Renal pelvis (tissue), 4 donors: Measurements from ENCODE around the gene TMEM132D. TPM values are rescaled to one million over a fixed set of nuclear protein-coding genes. Genes with fewer than 3 reads are reported as not detected.
"Not testable (repeated sequence)": the region's sequence is repeated elsewhere in the genome, so short reads cannot be mapped to it uniquely, and the experiment has no call there.

Experiments
- DNase-seq: peaks from one replicate; pipeline ENCODE4 v3.0.0-alpha.2; 2013
- polyA plus RNA-seq, 3 donors: library from polyadenylated mRNA; unstranded; fragments of 120-200 nt; gene quantifications; one replicate each; pipeline ENCODE4 v1.2.1, GENCODE V29; 2013; ENCODE audit not compliant: insufficient read length in 3 of 3

Gene TMEM132D
- polyA plus RNA-seq, 3 donors: 0.90 to 1.6 (median 1.6) TPM

DNA sequence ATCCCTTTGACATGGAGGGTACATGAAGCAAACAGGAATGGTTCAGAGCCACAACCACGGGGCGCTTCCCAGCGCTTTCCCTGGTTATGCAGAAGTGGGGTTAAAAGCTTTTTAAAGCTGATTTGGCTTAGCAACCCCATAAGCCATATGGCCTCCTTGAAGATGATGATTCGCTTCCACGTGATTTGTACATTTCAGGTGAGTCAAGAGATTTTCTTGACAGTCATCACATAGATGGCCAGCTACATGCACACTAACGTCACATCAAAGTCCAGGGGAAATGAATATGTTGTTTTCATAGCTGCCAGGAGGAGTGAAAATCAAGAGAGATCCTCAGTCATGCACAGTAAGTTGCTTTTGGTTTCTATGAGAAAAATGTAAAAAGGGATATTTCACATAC is 309.7 kb downstream of the TMEM132D start:
- no peak for DNase-seq

GRCh38 chr12:129592449-129592848 is 311.4 kb downstream of the TMEM132D start:
- no peak for DNase-seq

- no peak for DNase-seq
These were observed 314.3 kb downstream of the TMEM132D start for GRCh38 chr12:129589503-129589902.

DNA sequence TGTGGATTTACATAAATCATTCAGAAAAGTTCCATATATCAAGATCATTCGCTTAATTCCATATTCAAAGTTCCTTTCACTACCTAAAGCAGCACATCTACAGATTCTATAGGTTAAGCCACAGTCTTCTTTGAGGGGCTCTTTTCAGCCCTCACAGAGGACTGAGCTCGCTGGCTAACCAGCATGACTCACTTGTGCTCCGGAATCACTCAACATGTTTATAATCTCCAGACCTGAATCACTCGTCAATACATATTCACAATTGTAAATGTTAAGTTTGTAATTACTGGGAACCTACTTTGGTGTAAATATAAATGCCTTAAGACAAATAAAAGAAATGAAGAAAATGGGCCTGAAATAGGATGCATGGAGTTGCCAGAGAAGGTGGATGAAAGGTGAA is 315.7 kb downstream of the TMEM132D start:
- DNase-seq: no peak

- DNase-seq: no peak
These were observed 318.5 kb downstream of the TMEM132D start for GRCh38 chr12:129585296-129585695.

GRCh38 chr12:129579879-129580278 is 323.9 kb downstream of the TMEM132D start:
- no peak for DNase-seq

DNA sequence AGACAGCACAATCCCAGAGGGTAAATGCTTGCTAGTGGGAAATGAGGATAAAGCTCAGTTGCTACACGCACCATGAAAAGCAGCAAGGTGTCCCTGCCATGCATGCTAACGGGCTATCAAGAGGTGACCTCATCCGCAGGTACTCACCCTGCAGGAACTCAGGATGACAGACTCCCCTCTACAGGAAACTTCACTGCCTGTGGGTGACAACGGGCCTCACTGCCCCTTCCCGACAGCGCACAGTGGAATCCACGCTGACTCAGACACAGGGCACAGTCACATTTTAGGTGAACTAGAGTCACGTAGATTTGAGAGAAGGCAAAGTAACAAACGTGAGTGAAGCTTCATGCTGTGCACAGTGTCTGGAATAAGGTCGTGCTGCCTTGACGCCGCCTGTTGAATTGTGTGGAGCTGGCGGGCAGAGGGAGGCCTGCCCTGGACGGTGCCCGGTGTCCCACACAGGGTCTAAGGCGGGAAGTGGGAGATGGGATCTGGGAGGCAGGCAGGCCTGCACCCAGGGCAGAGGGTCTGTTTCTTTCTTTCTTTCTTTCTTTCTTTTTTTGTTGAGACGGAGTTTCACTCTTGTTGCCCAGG is 331.8 kb downstream of the TMEM132D start:
- no peak for DNase-seq

DNA sequence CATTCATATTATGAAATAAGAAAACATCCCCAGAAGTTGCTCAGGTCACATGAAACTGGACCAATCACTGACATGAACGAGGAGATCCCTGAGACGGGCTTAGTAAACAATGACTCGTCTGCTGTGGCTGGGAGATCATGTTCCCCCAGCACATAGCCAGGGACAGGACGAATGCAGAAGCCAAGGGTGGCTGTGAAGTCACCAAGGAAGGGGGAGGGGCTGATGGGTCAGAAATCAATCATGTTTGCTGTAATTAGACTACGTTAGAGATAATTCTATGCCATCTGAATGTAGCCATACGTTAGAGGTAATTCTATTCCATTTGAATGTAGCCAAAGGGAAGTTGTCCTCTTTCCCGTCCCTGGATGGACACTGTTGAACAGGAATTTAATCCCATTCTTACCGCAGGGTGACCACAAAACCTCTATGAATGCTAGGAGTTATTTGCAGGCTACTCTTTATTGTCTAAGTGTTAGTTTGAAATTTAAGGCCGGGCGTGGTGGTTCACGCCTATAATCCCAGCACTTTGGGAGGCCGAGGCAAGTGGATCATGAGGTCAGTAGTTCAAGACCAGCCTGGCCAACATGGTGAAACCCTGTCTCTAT is 332.9 kb downstream of the TMEM132D start:
- no peak for DNase-seq

- DNase-seq: no peak
These were observed 337.0 kb downstream of the TMEM132D start for GRCh38 chr12:129566800-129567199.

DNA sequence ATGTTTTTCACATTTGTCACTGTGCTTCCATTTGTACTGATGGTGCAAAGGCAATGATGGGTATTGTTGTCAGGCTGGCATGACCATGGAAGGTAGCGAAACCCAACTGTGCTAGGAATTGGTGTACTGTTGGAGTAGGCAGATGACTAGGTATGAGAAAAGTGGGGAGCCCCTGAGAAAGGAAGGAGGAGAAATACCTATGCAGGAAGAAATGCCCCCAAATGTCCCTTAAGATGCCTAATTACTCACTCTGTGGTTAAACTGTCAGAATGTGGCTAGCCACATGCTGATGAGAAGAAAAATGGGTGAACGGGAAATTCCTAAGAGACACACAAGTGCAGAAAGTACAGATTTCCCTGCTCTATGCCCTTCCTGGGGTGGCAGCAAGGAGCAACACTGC is 339.1 kb downstream of the TMEM132D start:
- no peak for DNase-seq

DNA sequence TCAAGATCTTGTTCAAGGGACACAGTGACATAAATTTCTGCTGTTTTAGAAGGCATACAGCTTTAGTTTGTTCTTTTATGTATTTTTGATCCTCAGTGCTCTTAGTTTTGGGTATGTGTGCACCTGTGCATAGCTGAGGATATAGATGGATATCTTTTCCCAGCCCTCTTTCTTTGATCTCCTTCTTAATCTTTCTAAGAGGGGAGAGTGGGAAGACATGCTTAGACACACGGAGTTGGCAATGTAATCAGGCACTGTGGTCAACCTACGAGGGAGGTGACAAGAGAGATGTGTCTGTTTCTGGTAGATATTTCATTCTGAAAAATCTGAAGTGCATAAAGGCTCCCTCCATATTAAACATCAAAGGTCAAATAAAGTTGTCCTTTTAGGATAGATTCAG is 340.6 kb downstream of the TMEM132D start:
- DNase-seq: no peak

DNA sequence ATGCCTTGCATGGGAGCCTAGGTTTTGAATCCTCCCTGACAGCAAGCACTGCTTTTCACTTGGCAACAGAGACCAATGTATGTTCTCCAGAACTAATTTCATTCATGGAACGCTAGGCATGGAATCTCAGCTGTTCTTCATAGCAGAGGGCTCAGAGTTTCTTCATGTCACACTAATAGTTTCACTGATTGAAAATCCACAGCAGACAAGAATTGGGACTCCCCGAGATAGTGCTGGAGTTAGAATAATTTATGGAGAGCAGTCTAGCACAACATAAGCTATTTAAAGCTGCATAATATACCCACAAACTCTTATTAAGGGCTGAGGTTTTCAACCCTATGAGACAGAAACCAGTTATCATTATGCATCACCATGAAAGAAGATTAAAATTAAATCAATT is 342.5 kb downstream of the TMEM132D start:
- no peak for DNase-seq

- no peak for DNase-seq
These were observed 344.0 kb downstream of the TMEM132D start for GRCh38 chr12:129559776-129560175.

DNA sequence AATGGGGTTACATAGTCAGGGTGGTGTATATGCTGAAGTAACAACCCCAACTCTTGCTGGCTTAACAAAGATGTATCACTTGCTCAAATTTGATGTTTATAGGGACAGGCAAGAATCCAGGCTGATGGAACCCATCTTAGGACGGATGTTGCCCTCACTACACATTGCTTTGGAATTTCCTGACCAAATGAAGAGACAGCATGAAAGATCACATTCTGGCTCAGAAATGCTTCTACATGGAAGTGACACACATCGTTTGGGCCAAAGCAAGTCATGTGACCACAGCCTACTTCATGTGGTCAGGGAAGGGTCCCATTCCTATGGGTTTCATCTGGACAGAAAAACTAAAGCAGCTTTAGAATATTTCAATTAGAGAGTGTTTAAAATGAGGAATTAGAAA is 345.8 kb downstream of the TMEM132D start:
- DNase-seq: no peak

DNA sequence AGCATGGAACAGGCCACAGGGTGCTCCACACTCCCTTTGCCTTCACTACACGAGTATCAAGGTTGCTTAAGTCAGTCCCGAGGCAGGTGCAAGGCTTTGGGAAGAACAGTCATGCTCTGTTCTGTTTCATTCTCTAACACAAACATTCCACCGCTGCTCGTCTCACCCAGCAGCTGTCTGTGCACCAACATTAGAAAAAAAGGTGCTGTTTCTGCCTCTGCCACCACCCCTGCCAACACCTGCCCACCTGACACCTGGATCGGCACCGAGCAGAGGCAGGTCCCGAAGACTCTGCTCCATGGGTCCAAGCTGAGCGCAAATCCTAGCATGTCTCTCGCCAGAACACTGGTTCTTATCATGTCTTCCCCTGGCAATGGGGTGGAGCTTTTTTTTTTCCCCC is 347.7 kb downstream of the TMEM132D start:
- no peak for DNase-seq

- no peak for DNase-seq
These were observed 350.7 kb downstream of the TMEM132D start for GRCh38 chr12:129552996-129553750.

GRCh38 chr12:129551441-129551840 is 352.4 kb downstream of the TMEM132D start:
- DNase-seq: no peak

GRCh38 chr12:129550353-129550752 is 353.5 kb downstream of the TMEM132D start:
- DNase-seq: no peak

- no peak for DNase-seq
These were observed 354.2 kb downstream of the TMEM132D start for GRCh38 chr12:129549656-129550055.

GRCh38 chr12:129549020-129549419 is 354.8 kb downstream of the TMEM132D start:
- not testable (repeated sequence) for DNase-seq

GRCh38 chr12:129544716-129545115 is 359.1 kb downstream of the TMEM132D start:
- DNase-seq: no peak

DNA sequence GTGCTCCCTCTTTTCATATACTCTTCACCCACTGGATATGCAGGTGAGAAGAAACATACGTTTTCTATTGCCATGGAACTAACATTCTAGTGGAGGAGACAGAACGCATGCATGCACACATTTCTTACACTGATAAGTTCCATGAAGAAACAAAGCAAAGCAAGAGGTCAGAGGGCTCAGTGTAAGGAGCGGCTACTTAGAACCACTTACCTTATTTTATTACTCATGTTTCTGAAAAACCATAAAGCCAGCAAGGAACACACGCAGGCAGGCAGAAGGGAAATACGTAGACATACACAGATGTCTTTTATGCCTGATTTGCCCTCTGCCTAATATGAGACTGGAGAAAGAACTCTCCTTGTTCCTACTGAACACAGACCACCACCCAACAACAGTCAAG is 362.9 kb downstream of the TMEM132D start:
- DNase-seq: no peak

DNA sequence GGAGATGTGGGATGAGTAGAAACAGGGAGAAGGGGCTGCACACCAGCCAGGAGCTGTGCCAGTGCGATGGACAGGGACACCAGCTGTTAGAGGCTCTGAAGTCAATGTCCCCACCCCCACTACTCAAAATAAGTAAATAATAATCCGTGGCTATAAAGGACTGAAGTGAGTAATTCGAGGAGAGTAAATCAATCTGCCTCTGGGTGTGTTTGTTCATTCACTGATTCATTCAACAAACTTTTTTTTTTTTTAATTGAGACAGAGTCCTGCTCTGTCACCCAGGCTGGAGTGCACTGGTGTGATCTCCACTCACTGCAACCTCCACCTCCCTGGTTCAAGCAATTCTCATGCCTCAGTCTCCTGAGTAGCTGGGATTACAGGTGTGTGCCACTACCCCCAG is 363.6 kb downstream of the TMEM132D start:
- DNase-seq: no peak
